Measurements from ENCODE around the gene MYH11.

The MYH11 gene

DNA sequence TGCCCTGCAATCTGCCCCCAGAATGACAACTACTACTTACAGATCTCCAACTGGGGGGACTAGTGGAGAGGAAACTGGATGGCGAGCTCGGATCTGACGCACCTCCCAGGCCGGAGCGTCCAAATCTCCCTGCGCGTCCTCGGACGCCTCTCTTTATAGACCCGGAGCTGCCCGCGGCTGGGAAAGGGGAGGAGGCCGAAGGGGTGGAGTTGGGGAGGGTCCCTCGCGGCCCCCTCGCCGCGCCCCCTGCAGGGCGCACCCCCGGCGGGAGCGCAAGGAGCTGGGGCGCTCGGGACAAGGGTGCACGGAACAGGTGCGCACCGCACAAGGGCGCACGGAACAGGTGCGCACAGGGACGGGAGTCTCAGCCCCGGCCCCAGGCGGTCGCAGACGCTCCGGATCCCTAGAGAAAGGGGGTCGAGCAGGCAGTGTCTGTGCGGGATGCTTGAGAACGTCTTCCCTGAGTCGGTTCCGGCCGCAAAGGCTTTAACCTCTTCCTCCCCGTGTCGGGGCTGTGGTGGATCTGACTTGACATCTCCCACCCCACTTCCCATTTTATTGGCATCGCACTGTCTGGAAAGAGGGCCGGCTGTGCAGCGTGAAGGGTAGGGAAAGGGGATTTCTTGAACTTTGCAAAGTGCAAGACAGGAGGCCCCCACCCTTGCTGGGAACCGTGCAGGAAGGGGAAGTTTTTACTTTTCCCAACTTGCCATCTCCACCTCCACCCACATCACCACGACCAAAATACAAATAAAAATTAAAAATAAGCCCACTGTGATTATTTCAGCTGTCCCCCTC, at the start of gene MYH11:
Gene MYH11, minus strand, starts transcription at position 128 of the 798 bp plus-strand sequence. CDS start 18,776 bp downstream, outside the sequence.
- no peak for DNase-seq

DNA sequence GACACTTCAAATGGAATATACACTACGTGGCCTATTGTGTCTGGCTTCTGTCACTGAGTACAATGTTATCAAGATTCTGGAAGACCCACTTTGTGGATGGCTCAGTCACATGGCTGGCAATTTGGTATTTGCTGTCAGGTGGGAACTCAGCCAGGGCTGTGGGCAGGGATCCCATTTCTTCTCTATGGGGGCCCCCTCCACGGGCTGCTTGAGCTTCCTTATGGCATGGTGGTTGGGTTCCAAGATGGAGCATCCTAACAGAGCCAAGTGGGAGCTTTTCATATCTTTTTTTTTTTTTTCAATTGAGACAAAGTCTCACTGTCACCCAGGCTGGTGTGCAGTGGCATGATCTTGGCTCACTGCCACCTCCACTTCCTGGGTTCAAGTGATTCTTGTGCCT, 49.6 kb upstream of the MYH11 start:
- no peak for DNase-seq

DNA sequence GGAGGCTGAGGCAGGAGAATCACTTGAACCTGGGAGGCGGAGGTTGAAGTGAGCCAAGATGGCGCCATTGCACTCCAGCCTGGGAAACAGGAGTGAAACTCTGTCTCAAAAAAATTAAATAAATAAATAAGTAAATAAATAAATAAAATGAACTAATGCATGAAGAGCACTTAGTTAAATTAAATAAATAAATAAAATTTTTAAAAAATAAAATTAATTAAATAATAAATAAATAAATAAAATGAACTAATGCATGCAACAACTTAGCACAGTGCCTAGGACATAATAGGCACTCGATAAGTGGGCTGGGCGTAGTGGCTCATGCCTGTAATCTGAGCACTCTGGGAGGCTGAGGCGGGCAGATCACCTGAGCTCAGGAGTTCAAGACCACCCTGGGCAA, 47.1 kb upstream of the MYH11 start:
- DNase-seq: no peak

DNA sequence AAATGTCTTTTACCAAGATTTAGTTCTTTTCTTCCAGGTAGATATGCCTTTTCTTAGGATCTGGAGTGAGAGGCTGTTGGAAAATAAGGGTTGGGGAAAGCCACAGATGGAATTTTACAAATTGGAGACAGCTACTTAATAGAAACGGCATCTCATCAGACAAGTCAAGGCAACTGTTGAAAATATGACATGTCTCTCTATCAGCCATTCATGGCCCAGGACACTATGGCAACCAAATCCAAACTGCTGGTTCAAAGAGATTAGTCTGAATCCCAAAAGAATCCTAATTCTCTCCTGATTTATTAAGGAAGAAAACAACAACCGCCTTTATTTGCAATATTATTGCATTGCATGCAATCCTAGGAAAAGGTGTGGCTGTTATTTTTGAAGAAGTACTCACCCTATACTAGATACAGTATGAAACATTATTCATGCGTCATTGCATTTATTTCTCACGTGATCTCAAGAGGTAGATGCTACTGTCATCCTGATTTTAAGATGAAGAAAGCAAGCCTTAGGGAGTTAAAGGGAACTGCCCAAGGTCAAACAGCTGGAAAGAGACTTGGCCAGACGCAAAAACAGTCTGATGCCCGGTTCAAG, 44.2 kb upstream of the MYH11 start:
- no peak for DNase-seq

DNA sequence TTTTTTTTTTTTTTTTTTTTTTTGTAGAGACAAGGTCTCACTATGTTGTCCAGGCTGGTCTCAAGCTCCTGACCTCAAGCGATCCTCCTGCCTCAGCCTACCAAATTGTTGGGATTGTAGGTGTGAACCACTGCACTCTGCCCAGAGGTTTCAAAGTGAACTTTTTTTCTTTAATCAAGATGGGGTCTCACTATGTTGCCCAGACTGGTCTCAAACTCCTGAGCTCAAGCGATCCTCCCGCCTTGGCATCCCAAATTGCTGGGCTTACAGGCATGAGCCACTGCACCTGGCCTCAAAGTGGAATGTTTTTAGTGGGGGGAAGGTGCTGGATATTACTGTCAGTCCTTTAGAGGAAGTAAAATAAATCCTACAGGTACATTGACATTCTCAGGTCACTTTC, 43.5 kb upstream of the MYH11 start:
- DNase-seq: no peak

DNA sequence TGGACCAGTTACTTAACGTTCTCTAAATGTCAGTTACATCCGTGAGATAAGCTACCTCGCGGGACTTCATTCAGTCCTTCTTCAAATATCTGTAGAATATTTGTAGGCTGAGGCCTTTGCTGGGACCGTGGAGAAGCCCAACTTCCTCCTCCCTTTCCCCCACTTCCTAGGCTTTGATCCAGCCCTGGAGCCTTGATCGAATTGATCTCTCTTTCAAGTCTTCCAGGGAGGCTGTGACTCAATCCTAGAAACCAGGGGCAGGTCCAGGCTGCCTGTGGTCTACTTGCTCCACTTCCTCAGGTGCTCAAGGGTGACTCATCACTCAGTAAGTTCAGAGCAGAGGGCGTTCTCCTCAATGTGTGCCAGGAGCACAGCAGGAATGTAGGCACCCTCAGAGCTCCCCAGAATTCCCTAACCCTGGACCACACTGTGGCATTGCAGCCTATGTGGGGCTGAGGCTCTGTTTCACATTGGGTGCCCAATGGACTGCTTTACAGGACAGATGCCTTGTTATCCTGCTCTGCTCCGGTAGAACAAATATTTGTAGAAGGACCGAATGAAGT, 42.8 kb upstream of the MYH11 start:
- DNase-seq: no peak

DNA sequence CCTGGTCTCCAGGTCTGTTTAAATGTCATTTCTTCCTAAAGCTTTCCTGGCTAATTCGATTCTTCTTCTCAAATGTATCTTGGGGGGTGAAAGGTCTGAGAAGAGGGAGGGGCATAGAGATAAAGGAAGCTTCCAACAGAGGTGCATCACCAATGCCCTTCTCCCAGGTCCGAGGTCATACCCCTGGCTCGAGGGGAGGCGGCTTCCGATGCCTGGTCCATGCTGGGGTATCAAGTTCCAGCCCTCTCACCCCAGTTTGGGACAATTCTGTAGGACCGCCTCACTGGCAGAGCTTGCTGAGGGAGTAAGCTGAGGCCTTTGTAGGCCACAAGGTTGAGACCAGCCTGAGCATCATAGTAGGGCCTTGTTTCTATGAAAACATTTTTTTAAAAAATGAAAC, 41.8 kb upstream of the MYH11 start:
- no peak for DNase-seq

DNA sequence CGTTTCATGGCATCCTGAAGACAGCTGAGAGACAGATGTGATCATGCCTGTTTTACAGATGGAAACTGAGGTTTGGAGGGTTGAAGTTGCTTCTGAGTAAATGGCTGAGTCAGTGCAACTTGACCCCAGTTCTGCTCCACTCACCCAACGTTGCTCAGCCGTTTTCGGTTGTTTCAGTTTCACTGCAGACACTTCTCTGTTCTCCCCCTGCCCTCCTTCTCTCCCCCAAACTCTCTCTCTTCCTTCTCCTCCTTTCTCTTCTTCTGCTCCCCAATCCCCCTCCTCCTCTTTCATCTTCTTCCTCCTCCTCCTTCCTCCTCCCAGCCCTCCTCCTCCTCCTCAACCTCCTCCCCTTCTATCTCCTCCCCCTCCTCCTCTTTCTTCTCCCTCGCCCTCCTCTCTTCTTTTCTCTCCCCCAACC, 41.0 kb upstream of the MYH11 start:
- DNase-seq: no peak

DNA sequence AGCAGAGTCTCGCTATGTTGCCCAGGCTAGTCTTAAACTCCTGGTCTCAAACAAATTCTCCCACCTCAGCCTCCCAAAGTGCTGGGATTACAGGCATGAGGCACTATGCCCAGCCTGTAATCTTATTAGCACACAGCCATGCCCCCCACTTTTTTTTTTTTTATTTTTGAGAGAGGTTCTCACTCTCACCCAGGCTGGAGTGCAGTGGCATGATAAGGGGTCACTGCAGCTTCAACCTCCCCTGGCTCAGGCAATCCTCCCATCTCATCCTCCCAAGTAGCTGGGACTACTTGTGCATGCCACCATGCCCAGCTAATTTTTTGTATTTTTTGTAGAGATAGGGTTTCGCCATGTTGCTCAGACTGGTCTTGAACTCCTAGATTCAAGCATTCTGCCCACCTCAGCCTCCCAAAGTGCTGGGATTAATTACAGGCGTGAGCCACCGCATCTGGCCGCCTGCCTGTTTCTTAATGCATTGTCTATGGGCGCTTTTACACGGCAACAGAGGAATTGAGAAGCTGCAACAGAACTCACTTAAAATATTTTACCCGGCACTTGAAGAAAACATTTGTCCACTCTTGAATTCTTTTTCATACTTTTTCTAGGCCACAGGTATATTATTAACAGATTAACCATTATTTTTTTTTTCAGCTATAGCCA, 40.4 kb upstream of the MYH11 start:
- DNase-seq: no peak

DNA sequence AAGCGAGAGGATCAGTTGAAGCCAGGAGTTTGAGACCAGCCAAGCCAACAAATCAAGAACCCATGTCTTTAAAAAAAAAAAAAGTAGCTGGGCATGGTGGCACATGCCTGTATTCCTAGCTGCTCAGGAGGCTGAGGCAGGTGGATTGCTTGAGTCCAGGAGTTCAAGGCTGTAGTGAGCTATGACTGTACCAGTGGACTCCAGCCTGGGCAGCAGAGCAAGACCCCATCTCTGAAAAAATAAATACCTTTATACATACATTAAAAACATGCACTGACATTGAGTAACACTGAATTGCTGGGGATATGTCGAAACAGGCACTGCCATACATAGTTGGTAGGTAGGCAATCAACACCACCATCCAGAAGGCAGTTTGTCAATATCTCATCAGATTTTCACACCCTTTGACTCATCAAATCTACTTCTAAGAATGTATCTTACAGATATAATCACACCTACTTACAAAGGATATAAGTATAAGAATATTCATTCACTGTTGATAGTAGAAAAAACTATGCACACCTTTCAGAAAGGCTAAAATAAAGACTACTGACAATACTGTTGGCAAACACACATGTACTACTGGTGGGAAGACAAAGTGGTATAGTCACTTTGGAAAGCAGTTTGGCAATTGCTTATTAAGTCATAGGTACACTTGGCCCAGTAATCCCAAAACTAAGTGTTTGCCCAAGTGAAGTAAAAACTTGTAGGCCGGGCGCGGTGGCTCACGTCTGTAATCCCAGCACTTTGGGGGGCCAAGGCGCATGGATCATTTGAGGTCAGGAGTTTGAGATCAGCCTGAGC, 37.9 kb upstream of the MYH11 start:
- DNase-seq: no peak

DNA sequence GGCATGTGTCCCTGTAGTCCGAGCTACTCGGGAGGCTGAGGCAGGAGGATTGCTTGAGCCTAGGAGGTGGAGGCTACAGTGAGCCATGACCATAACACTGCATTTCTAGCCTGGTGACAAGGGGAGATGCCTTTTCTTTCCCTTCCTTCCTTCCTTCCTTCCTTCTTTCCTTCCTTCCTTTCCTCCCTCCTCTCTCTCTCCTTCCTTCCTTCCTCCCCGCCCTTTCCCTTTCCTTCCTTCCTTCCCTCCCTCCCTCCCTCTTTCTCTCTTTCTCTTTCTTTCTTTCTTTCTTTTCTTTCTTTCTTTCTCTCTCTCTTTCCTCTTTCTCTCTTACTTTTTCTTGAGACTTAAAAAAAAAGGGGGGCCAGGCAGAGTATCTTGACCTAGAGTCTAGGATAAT, 34.7 kb upstream of the MYH11 start:
- no peak for DNase-seq

DNA sequence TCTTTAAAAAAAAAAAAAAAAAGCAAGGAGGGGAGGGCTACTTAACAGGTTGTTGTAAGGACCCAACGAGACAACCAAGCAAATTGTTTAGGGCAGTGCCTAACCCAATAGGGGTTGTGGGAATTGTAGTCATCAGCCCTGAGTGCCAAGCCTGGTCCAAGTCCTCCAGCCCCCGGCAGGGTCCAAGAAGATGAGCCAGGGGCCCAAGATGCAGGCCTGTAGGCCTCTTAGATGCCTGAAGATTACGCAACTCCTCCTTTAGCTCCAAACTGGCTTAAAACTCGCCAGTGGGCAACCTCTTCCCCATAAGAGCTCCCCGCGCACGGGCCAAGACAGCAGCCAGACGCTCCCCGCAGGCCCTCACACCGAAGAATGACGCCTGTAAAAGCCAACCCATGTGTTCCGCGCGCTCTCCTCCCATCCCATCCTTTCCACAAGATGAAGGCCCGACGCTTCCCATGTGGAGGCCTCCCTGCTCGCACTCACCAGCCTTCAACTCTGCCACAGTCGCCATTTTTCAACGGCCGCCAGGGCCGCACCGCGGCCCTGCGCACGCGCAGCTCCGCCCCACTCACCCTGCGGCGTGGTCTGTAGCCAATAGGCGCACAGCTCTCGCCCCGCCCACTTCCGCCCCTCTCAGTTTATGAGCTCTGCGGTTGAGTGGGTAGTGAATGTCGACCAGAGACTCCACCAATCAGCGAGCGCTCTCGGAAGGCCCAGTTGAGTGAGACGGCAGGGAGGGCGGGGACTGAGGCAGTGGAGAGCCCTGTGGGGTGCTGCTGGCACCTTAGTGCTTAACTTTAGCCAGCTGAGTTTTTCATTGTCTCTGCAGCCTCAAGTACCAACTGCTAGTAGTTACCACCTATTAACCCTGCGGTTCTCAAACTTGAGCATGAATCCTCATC, 31.5 kb upstream of the MYH11 start, which contains the start of gene CEP20:
Gene CEP20, minus strand, starts transcription at position 532 of the 905 bp plus-strand sequence. Its CDS starts 18 bp downstream, at position 514.
- peak; percentile 97 for DNase-seq

DNA sequence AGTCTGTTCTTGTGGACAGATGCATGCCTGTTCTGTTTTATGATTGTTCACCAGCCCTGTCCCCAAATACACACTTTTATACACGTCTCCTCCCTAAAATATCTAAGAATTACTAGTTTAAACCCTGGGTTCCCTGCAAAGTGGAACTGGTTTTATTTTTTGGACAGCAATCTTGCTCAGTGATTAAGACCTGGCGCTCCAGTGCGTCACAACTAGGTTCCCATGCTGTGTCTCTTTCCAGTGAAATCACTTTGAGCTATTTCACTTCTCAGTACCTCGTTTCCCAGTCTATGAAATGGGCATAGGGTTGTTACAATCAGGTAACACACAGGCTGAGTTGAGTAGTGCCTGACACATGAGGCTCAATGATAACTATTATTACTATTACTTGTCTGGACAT, 30.5 kb upstream of the MYH11 start:
- no peak for DNase-seq

DNA sequence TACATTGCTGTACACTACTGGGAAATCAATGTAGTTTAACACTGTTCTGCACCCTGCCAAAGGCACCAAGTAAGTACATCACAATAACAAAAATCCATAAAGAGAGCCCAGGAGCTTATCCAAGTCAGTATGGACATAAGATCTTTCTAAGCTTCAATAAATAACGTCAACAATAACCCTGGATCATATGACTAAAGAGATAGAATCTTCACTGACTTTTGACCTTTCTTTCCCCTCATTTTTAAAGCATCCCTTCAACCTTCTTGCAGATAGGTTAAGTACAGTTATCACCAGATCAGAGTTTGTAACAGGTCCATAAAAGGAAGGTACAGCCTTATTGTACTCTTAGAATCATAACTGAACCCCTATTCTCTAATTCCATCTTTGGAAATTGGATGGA, 29.2 kb upstream of the MYH11 start:
- no peak for DNase-seq

DNA sequence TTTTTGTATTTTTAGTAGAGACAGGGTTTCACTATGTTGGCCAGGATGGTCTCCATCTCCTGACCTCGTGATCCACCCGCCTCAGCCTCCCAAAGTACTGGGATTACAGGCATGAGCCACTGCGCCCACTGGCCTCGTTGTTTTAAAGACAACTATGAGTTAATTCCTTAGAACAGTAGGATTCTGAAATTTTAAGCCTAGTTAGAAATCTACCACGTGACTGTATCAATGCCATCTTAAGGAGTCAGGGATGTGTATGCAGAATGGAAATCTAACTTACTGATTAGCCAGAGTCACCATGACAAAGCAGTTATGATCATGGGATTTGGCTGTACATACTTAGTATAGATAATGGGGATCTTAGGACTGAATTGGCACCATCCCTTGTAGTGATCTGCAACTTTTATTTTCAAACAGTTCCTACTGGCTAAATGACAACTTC, 28.8 kb upstream of the MYH11 start:
- no peak for DNase-seq

DNA sequence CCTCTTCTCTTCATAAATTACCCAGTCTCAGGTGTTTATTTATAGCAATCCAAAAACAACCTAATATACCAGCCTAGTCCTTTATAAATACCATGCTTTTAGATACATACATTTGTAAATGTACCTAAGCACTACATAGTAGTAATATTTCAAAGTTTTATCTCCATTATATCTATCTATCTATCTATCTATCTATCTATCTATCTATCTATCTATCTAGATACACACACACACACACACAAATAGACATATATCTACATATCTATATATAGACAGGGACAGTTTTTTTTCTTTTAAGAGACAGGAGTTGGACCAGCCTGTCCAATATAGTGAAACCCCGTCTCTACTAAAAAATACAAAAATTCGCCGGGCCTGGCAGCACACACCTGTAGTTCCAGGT, 25.7 kb upstream of the MYH11 start:
- no peak for DNase-seq

DNA sequence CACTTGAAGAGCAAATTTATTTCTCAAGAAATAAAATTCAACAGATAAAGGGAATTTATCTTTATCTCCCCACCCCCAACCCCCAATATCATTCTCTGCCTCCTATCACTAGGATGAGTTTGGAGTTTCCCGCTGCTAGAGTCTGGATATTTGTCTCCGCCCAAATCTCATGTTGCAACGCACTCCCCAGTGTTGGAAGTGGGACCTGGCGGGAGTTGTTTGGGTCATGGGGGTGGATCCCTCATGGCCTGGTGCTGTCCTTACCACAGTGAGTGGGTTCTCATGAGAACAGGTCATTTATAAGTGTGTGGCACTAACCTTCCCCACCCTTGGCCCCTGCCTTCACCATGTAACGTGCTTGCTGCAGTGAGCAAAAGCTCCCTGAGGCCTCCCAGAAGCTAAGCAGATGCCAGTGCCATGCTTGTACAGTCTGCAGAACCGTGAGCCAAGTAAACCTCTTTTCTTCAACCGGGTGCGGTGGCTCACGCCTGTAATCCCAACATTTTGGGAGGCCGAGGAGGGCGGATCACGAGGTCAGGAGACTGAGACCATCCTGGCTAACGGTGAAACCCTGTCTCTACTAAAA, 25.1 kb upstream of the MYH11 start:
- no peak for DNase-seq

DNA sequence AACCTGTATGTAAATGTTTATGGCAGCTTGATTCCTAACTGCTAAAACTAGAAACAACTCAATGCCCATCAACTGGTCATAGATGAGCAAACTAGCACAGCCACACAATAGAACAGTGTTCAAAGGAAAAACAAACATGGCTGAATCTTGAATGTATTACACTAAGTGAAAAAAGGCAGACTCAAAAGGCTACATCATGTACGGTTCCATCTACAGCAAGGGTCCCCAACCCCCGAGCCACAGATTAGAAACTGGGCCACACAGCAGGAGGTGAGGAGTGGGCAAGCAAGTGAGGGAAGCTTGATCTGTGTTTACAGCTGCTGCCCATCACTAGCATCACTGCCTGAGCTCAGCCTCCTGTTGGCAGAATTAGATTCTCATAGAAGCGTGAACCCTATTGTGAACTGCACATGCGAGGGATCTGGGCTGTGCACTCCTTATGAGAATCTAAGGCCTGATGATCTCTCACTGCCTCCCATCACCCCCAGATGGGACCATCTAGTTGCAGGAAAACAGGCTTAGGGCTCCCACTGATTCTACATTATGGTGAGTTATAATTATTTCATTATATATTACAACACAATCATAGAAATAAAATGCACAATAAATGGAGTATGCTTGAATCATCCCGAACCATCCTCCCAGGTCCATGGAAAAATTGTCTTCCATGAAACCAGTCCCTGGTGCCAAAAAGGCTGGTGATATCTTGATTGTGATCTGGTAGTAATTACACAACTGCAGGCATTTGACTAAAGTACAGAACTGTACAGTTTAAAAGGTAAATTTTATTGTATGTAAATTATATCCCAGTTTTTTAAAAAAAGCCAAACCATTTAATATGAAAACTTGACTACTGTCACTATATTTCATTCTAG, 23.8 kb upstream of the MYH11 start:
- no peak for DNase-seq

DNA sequence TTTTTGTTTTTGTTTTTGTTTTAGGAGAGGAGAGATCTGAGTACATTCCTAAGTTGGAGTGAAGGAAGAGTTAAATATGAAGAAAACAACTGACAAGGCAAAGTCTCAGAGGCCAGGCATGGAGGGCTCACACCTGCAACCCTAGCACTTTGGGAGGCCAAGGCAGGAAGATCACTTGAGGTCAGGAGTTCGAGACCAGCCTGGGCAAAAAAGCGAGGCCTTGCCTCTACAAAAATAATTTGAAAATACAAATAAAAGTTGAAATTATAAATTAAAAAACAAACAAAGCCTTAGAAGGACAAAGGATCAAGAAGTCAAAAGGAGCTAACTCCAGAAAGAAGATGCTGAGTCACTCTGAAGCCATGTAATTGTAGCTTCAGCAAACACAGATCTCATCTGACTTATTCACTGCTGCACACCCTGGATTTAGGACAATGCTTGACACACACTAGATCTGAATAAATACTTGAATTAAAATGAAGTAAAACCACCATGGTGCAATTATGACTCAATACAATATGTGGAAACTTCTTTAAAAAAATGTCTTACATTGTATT, 22.5 kb upstream of the MYH11 start:
- DNase-seq: no peak

DNA sequence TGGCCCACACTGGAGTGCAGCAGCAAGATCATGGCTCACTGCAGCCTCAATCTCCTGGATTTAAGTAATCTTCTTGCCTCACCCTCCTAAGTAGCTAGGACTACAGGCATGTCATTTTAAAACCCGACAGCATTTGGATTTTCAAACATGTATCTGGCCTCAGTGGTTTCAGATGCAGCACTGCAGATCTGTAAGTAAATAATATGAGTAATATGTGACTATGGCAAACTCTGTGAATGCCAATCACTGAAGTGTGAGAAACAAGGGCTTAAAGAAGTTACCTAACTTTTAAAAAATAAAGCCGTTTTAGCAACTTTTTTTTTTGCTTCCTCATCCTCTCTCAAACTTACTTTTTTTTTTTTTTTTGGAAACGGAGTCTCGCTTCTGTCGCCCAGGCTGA, 19.7 kb upstream of the MYH11 start:
- DNase-seq: no peak
